ENCODE data around the gene PDZD4. TPM values are rescaled to one million over a fixed set of nuclear protein-coding genes. Genes with fewer than 3 reads are reported as not detected.

The PDZD4 gene
- total and polyA plus RNA-seq, 10 of the 15 experiments (the other 5 are each of a cell fraction or from before 2014, with no cell fraction given) = 0.01 to 0.15 (median 0.04) TPM; not detected in 6

DNA sequence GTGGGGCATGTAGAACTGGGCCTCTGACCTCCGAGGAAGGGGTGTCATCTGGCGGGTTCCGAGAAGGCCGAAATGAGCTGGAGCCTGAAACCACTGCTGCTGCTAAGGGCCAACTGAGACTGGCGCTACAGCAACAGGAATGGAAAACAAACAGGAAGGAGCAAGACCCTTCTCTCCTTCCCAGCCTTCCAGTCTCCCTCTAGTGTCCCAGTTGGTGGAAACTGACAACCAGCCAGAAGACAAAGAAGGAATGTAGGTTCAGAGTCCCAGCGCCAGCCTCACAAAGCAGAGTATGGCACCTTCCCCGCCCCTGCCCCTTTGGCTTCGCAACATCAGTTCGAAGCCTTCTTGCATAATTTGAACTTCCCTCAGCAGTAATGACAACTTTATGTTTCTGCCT is 24.4 kb upstream of the PDZD4 start (continued):
- TF ChIP-seq USF2 (IDR thresholded peaks at IDR 0.05; ENCODE audit: borderline replicate concordance, low read depth, low read length) (no peak), NFXL1 (IDR thresholded peaks at IDR 0.05; ENCODE audit: borderline replicate concordance) (no peak), SMAD5 (IDR thresholded peaks at IDR 0.05; ENCODE audit: low read depth) (no peak), EED (IDR thresholded peaks at IDR 0.05; ENCODE audit: low read depth) (no peak), KDM1A (IDR thresholded peaks at IDR 0.05; ENCODE audit: borderline replicate concordance) (no peak)

- no peak overlapping the region for H3K4me3 ChIP-seq
- H3K9me3 ChIP-seq (replicated peaks; ENCODE audit: control insufficient read depth, insufficient read depth, low read length) = no peaks in the 10 kb centered on the region
- FAIRE-seq = no peak
- RAD21 ChIA-PET (ENCODE audit: unreplicated experiment) = no interaction called here
- H3K36me3 ChIP-seq (ENCODE audit: control insufficient read depth in 2 of 2, insufficient read depth in 2 of 2, low read length in 1 of 2) = no peaks in the 10 kb centered on the region
- H3K4me2 ChIP-seq (ENCODE audit: control insufficient read depth, insufficient read depth) = no peak overlapping the region
- no peak for DNase-seq (ENCODE audit: low read depth, low spot score)
- POLR2A ChIA-PET = no interaction called here
- intact Hi-C loops (cut with micrococcal nuclease; ENCODE audit: unreplicated experiment) = no loop called here
- H3K9ac ChIP-seq (ENCODE audit: control insufficient read depth, insufficient read depth, low read length) = no peak overlapping the region
- SMC1A ChIA-PET (ENCODE audit: uncharacterized antibody, unreplicated experiment) = no interaction called here
- 0% methylated on average over 3 of the region's 3 CpGs for WGBS (ENCODE audit: insufficient coverage, insufficient replicate concordance, low lambda C conversion rate, missing lambda C conversion rate)
- in situ Hi-C loops (cut with MboI) = no loop called here
- BruUV-seq (replicated peaks) = no TSS peak
- no peak overlapping the region for H2AFZ ChIP-seq (ENCODE audit: control insufficient read depth, low read depth, low read length)
- no peak for ATAC-seq
- peaks cover 0 to 2% of the 10 kb centered on the region in 2 experiments; a peak in 2 of 4 replicates for H3K27me3 ChIP-seq (replicated peaks in 1 of 2; ENCODE audit: control insufficient read depth in 2 of 2, insufficient read depth in 2 of 2, low read length in 1 of 2)
- CTCF ChIA-PET = interaction anchor here (0.8 kb wide), 1 partner anchor 93 kb away, joined by 3 read pairs; no protein-coding TSS in a partner anchor
- H3K27ac ChIP-seq (ENCODE audit: control insufficient read depth, insufficient read depth) = no peak overlapping the region
- no peaks in the 10 kb centered on the region for H4K20me1 ChIP-seq (ENCODE audit: control insufficient read depth, insufficient read depth)
- no peaks in the 10 kb centered on the region for H3K4me1 ChIP-seq (ENCODE audit: control insufficient read depth, insufficient read depth, low read length)
- no peaks in the 10 kb centered on the region for H3K79me2 ChIP-seq (ENCODE audit: control insufficient read depth, insufficient read depth, low read length)
- TF ChIP-seq CBFB (IDR thresholded peaks at IDR 0.05; ENCODE audit: low read depth) = no peak
- TF ChIP-seq SREBF2 (IDR thresholded peaks at IDR 0.05; ENCODE audit: low read length) = no peak
- no peak for TF ChIP-seq PAX8 (IDR thresholded peaks at IDR 0.05)
- TF ChIP-seq SUZ12 (IDR thresholded peaks at IDR 0.05; ENCODE audit: unreplicated experiment) = no peak
- TF ChIP-seq NR2C1 (IDR thresholded peaks at IDR 0.05) = no peak
- no peak for TF ChIP-seq CHD4 (IDR thresholded peaks at IDR 0.05)
- TF ChIP-seq PAX5 (IDR thresholded peaks at IDR 0.05; ENCODE audit: borderline replicate concordance, low read depth, low read length) = no peak
- no peak for TF ChIP-seq CUX1 (IDR thresholded peaks at IDR 0.05; ENCODE audit: insufficient replicate concordance, low read depth, low read length)
- TF ChIP-seq SUPT20H (IDR thresholded peaks at IDR 0.05; ENCODE audit: borderline replicate concordance, control insufficient read depth, low read depth, low read length) = no peak
- no peak for TF ChIP-seq MTA2 (IDR thresholded peaks at IDR 0.05; ENCODE audit: low read depth)
- TF ChIP-seq TCF12 (IDR thresholded peaks at IDR 0.05; ENCODE audit: low read depth, low read length) = no peak
- TF ChIP-seq POU2F2 (IDR thresholded peaks at IDR 0.05; ENCODE audit: borderline replicate concordance, low read depth, low read length) = no peak
- TF ChIP-seq, protein P1, sequence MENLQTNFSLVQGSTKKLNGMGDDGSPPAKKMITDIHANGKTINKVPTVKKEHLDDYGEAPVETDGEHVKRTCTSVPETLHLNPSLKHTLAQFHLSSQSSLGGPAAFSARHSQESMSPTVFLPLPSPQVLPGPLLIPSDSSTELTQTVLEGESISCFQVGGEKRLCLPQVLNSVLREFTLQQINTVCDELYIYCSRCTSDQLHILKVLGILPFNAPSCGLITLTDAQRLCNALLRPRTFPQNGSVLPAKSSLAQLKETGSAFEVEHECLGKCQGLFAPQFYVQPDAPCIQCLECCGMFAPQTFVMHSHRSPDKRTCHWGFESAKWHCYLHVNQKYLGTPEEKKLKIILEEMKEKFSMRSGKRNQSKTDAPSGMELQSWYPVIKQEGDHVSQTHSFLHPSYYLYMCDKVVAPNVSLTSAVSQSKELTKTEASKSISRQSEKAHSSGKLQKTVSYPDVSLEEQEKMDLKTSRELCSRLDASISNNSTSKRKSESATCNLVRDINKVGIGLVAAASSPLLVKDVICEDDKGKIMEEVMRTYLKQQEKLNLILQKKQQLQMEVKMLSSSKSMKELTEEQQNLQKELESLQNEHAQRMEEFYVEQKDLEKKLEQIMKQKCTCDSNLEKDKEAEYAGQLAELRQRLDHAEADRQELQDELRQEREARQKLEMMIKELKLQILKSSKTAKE (IDR thresholded peaks at IDR 0.05; ENCODE audit: low read depth, poor library complexity, severe bottlenecking) = no peak
These were observed 23.5 kb upstream of the PDZD4 start for GRCh38 chrX:153853902-153854267.

All from GM12878 (cell line).